ENCODE data around the gene ARHGAP44. TPM values are rescaled to one million over a fixed set of nuclear protein-coding genes. Genes with fewer than 3 reads are reported as not detected.

ARHGAP44 gene
- total and polyA plus RNA-seq, 2 of the 13 experiments (the other 11 are each of a cell fraction or from before 2014, with no cell fraction given), result 0.79 to 3.1 TPM

- TF ChIP-seq, protein P1, sequence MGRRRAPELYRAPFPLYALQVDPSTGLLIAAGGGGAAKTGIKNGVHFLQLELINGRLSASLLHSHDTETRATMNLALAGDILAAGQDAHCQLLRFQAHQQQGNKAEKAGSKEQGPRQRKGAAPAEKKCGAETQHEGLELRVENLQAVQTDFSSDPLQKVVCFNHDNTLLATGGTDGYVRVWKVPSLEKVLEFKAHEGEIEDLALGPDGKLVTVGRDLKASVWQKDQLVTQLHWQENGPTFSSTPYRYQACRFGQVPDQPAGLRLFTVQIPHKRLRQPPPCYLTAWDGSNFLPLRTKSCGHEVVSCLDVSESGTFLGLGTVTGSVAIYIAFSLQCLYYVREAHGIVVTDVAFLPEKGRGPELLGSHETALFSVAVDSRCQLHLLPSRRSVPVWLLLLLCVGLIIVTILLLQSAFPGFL (CRISPR knock-in tag; IDR thresholded peaks at IDR 0.05), result no peak
- TF ChIP-seq FOXO1 (CRISPR knock-in tag; IDR thresholded peaks at IDR 0.05) (no peak), EHMT2 (IDR thresholded peaks at IDR 0.05; ENCODE audit: borderline replicate concordance, low read depth, low read length) (no peak), ATF1 (CRISPR knock-in tag; IDR thresholded peaks at IDR 0.05) (no peak), ZNF276 (CRISPR knock-in tag; IDR thresholded peaks at IDR 0.05; ENCODE audit: low read depth) (no peak), RAD51 (IDR thresholded peaks at IDR 0.05; ENCODE audit: borderline replicate concordance) (no peak), GMEB2 (CRISPR knock-in tag; IDR thresholded peaks at IDR 0.05; ENCODE audit: low read depth) (no peak)
These were observed 174.9 kb downstream of the ARHGAP44 start (continued) for GRCh38 chr17:12964162-12964561.

DNA sequence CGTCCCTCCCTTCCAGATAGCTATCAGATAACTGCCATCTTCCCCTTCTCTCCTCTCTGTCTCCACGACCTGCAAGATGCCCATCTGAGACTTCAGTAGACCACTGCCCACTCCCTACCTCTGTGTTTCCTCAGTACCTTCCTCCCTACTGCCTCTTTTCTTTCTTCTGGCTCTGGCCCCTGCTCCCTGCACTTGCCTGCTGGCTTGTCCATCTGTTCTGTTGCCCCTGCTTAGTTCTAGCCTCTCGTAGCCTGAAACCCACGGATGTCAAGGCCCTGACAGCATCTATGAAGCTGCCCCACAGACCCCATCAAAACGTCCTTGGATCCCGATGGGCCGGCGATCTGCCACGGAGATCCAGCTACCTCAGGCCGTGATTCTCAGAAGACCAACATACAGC lies 175.5 kb downstream of the ARHGAP44 start:
- Histone ChIP-seq H3K4me1 (ENCODE audit: insufficient read depth, low read length) (no peaks in the 10 kb centered on the region), H3K9ac (ENCODE audit: insufficient read depth, low read depth, low read length) (no peak overlapping the region), H2AFZ (ENCODE audit: low read length) (no peak overlapping the region), H3K27me3 (ENCODE audit: control insufficient read depth in 1 of 2, insufficient read depth in 2 of 2, low read length in 2 of 2) (no peaks in the 10 kb centered on the region), H4K20me1 (ENCODE audit: insufficient read depth, low read length) (no peaks in the 10 kb centered on the region), H3K4me2 (ENCODE audit: low read depth, low read length) (no peak overlapping the region), H3K9me3 (ENCODE audit: low read length) (no peaks in the 10 kb centered on the region), H3K36me3 (replicated peaks in 1 of 2; ENCODE audit: control insufficient read depth in 1 of 2, insufficient read depth in 2 of 2, low read length in 2 of 2) (no peaks in the 10 kb centered on the region), H3K79me2 (ENCODE audit: insufficient read depth, low read length) (no peaks in the 10 kb centered on the region), H3K4me3 (replicated peaks in 1 of 3; ENCODE audit: insufficient read depth in 1 of 3, low read depth in 2 of 3, low read length in 3 of 3) (no peak overlapping the region), H3K27ac (ENCODE audit: extremely low read length, insufficient read depth, low read length) (no peak overlapping the region)
- in situ Hi-C loops (cut with HindIII; ENCODE audit: extremely low pct_ligation_motif_present, low pct_unique_long_range_greater_than_20kb), result no loop called here
- intact Hi-C loops (cut with micrococcal nuclease; ENCODE audit: unreplicated experiment), result no loop called here
- POLR2A ChIA-PET, result no interaction called here
- 55% methylated on average over 10 of the region's 10 CpGs for WGBS (ENCODE audit: low lambda C conversion rate)
- DNase-seq (ENCODE audit: low spot score) (no peak), FAIRE-seq (no peak), ATAC-seq (no peak)
- no peak for TF ChIP-seq IRF2 (CRISPR knock-in tag; IDR thresholded peaks at IDR 0.05)
- TF ChIP-seq ZSCAN21 (CRISPR knock-in tag; IDR thresholded peaks at IDR 0.05; ENCODE audit: borderline replicate concordance), result no peak
- TF ChIP-seq SIN3B (IDR thresholded peaks at IDR 0.05; ENCODE audit: low read length), result no peak
- no peak for TF ChIP-seq HNRNPLL (IDR thresholded peaks at IDR 0.05; ENCODE audit: low read depth, low read length, poor library complexity, severe bottlenecking)
- TF ChIP-seq MAF1 (CRISPR knock-in tag; IDR thresholded peaks at IDR 0.05; ENCODE audit: borderline replicate concordance), result no peak
- no TSS peak for BruUV-seq (replicated peaks)
- CTCF ChIA-PET (ENCODE audit: low intra/inter-chr PET ratio, low total read pairs), result no interaction called here

Data from HepG2 (cell line).